Peyer's patch (tissue), 4 donors: Measurements from ENCODE around the gene ADRA2C.

Experiments used
- CTCF ChIP-seq, 6 experiments: fragments of 450-650 bp in 4 of 6; fragments of 200-600 bp in 2 of 6; sonication (generic) in 1 of 6; IDR thresholded peaks; one replicate each; pipeline ENCODE4 v1.5.1; 2017 to 2019; ENCODE audit warnings: antibody characterized with exemption in 6 of 6, mild to moderate bottlenecking in 3 of 6, moderate library complexity in 1 of 6
- POLR2A ChIP-seq, 2 donors: fragments of 450-650 bp; IDR thresholded peaks; one replicate each; pipeline ENCODE4 v1.5.1; 2017; ENCODE audit warnings: antibody characterized with exemption in 2 of 2, mild to moderate bottlenecking in 2 of 2, moderate library complexity in 2 of 2

GRCh38 chr4:3748136-3748898 is 17.9 kb upstream of the ADRA2C start:
- no peak for TF ChIP-seq POLR2A (IDR thresholded peaks at IDR 0.05)
- TF ChIP-seq CTCF (IDR thresholded peaks at IDR 0.05), result no peak
